Parathyroid adenoma (tissue), 2 donors: Measurements from ENCODE around the gene TSPAN6.

Experiments used
- H2AFZ ChIP-seq: fragments of 300-600 bp; sonication (generic); one replicate; pipeline ENCODE4 v1.7.0; 2017; ENCODE audit warnings: antibody characterized with exemption, mild to moderate bottlenecking
- H3K27ac ChIP-seq: fragments of 300-600 bp; sonication (generic); one replicate; pipeline ENCODE4 v1.7.0; 2017
- H3K27me3 ChIP-seq: fragments of 300-600 bp; sonication (generic); one replicate; pipeline ENCODE4 v1.7.0; 2017; ENCODE audit warnings: low read length; ENCODE audit not compliant: control insufficient read depth, insufficient read depth
- H3K36me3 ChIP-seq: fragments of 300-600 bp; sonication (generic); one replicate; pipeline ENCODE4 v1.7.0; 2017; ENCODE audit warnings: low read length; ENCODE audit not compliant: control insufficient read depth, insufficient read depth
- H3K4me1 ChIP-seq: fragments of 300-600 bp; sonication (generic); one replicate; pipeline ENCODE4 v1.7.0; 2017; ENCODE audit warnings: control low read depth
- H3K4me2 ChIP-seq: fragments of 300-600 bp; sonication (generic); one replicate; pipeline ENCODE4 v1.7.0; 2017; ENCODE audit warnings: low read length
- H3K4me3 ChIP-seq: fragments of 300-600 bp; sonication (generic); one replicate; pipeline ENCODE4 v1.7.0; 2017; ENCODE audit warnings: low read depth, low read length
- H3K79me2 ChIP-seq: fragments of 300-600 bp; sonication (generic); one replicate; pipeline ENCODE4 v1.7.0; 2017; ENCODE audit warnings: control low read depth
- H3K9ac ChIP-seq: fragments of 300-600 bp; sonication (generic); one replicate; pipeline ENCODE4 v1.7.0; 2017; ENCODE audit warnings: mild to moderate bottlenecking
- H3K9me3 ChIP-seq: fragments of 300-600 bp; sonication (generic); one replicate; pipeline ENCODE4 v1.7.0; 2017; ENCODE audit warnings: low read length; ENCODE audit not compliant: control insufficient read depth
- CTCF ChIP-seq: fragments of 300-600 bp; sonication (generic); IDR thresholded peaks from one replicate; pipeline ENCODE4 v1.7.0; 2017; ENCODE audit warnings: antibody characterized with exemption, mild to moderate bottlenecking
- donor health status: primary hyperparathyroidism.

Gene TSPAN6

GRCh38 chrX:100586747-100587146 lies 49.9 kb downstream of the TSPAN6 start:
- Histone ChIP-seq H3K79me2 (no peaks in the 10 kb centered on the region), H3K4me2 (no peak overlapping the region), H2AFZ (no peak overlapping the region), H3K36me3 (no peaks in the 10 kb centered on the region), H3K27me3 (no peaks in the 10 kb centered on the region), H3K27ac (no peak overlapping the region), H3K4me3 (no peak overlapping the region), H3K9me3 (no peaks in the 10 kb centered on the region), H3K9ac (no peak overlapping the region), H3K4me1 (no peaks in the 10 kb centered on the region)
- no peak for TF ChIP-seq CTCF

- Histone ChIP-seq H3K4me2 (no peak within 1 kb of the TSS), H3K79me2 (no peaks in the 10 kb centered on the region), H3K4me1 (no peaks in the 10 kb centered on the region), H3K4me3 (no peak within 1 kb of the TSS), H3K27me3 (no peaks in the 10 kb centered on the region), H3K27ac (no peak within 1 kb of the TSS), H3K9ac (no peak within 1 kb of the TSS), H3K9me3 (no peaks in the 10 kb centered on the region), H3K36me3 (no peaks in the 10 kb centered on the region), H2AFZ (no peak within 1 kb of the TSS)
- TF ChIP-seq CTCF: no peak
Measured at GRCh38 chrX:100584611-100585010, 52.0 kb downstream of the TSPAN6 start, which contains the start of gene TNMD. TNMD (plus strand) TSS chrX:100584936; CDS start chrX:100585019, 83 bp downstream.
